ENCODE results near the gene GRAMD2A. TPM values are rescaled to one million over a fixed set of nuclear protein-coding genes. Genes with fewer than 3 reads are reported as not detected.

GRAMD2A gene
- total and polyA plus RNA-seq, 10 of the 15 experiments (the other 5 are each of a cell fraction or from before 2014, with no cell fraction given) = 0.02 to 0.35 TPM; not detected in 8

DNA sequence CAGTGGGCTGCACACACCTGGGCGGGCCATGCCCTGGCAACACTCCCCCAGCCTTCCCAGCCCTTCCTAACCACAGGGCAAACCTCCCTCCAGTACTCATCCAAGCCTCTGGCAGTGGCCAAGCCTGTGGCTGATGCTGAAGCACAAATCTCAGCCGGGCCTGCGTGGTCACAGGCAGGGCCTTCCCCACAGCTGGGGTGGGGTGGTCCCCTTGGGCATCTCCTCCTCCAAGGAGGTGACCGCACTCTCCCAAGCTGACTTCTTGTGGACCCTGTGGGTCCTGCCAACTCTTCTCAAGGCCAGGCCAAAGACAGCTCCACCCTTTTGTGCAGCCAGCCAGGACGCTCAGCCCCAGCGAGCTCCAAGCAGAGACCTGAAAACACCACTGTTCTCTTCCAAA is 21.4 kb downstream of the GRAMD2A start:
- no peak overlapping the region for H3K4me2 ChIP-seq (ENCODE audit: control insufficient read depth, insufficient read depth)
- ChIA-PET CTCF (interaction anchor here (1.2 to 1.7 kb wide), 2 partner anchors 10 to 136 kb away, joined by 3 read pairs; no protein-coding TSS in a partner anchor), RAD21 (ENCODE audit: unreplicated experiment) (no interaction called here), POLR2A (no interaction called here), SMC1A (ENCODE audit: uncharacterized antibody, unreplicated experiment) (interaction anchor here (0.6 kb wide), 1 partner anchor 37 kb away, joined by 3 read pairs; no protein-coding TSS in a partner anchor)
- no peak overlapping the region for H3K27ac ChIP-seq (ENCODE audit: control insufficient read depth, insufficient read depth)
- FAIRE-seq (no peak), ATAC-seq (no peak), DNase-seq (ENCODE audit: low read depth, low spot score) (no peak)
- WGBS (ENCODE audit: insufficient coverage, insufficient replicate concordance, low lambda C conversion rate, missing lambda C conversion rate) = 59% methylated on average over 6 of the region's 6 CpGs
- intact Hi-C loops (cut with micrococcal nuclease; ENCODE audit: unreplicated experiment) = no loop called here
- no peak overlapping the region for H2AFZ ChIP-seq (ENCODE audit: control insufficient read depth, low read depth, low read length)
- no peaks in the 10 kb centered on the region for H3K27me3 ChIP-seq (replicated peaks in 1 of 2; ENCODE audit: control insufficient read depth in 2 of 2, insufficient read depth in 2 of 2, low read length in 1 of 2)
- no peaks in the 10 kb centered on the region for H3K79me2 ChIP-seq (ENCODE audit: control insufficient read depth, insufficient read depth, low read length)
- H3K9ac ChIP-seq (ENCODE audit: control insufficient read depth, insufficient read depth, low read length) = no peak overlapping the region
- H3K4me1 ChIP-seq (ENCODE audit: control insufficient read depth, insufficient read depth, low read length) = no peaks in the 10 kb centered on the region; the same call in 1 of the 2 replicates
- H3K36me3 ChIP-seq (ENCODE audit: control insufficient read depth in 2 of 2, insufficient read depth in 2 of 2, low read length in 1 of 2) = no peaks in the 10 kb centered on the region
- no peak overlapping the region for H3K4me3 ChIP-seq
- H4K20me1 ChIP-seq (ENCODE audit: control insufficient read depth, insufficient read depth) = no peaks in the 10 kb centered on the region
- no peaks in the 10 kb centered on the region for H3K9me3 ChIP-seq (replicated peaks; ENCODE audit: control insufficient read depth, insufficient read depth, low read length)
- TF ChIP-seq, protein P1, sequence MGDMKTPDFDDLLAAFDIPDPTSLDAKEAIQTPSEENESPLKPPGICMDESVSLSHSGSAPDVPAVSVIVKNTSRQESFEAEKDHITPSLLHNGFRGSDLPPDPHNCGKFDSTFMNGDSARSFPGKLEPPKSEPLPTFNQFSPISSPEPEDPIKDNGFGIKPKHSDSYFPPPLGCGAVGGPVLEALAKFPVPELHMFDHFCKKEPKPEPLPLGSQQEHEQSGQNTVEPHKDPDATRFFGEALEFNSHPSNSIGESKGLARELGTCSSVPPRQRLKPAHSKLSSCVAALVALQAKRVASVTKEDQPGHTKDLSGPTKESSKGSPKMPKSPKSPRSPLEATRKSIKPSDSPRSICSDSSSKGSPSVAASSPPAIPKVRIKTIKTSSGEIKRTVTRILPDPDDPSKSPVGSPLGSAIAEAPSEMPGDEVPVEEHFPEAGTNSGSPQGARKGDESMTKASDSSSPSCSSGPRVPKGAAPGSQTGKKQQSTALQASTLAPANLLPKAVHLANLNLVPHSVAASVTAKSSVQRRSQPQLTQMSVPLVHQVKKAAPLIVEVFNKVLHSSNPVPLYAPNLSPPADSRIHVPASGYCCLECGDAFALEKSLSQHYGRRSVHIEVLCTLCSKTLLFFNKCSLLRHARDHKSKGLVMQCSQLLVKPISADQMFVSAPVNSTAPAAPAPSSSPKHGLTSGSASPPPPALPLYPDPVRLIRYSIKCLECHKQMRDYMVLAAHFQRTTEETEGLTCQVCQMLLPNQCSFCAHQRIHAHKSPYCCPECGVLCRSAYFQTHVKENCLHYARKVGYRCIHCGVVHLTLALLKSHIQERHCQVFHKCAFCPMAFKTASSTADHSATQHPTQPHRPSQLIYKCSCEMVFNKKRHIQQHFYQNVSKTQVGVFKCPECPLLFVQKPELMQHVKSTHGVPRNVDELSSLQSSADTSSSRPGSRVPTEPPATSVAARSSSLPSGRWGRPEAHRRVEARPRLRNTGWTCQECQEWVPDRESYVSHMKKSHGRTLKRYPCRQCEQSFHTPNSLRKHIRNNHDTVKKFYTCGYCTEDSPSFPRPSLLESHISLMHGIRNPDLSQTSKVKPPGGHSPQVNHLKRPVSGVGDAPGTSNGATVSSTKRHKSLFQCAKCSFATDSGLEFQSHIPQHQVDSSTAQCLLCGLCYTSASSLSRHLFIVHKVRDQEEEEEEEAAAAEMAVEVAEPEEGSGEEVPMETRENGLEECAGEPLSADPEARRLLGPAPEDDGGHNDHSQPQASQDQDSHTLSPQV (IDR thresholded peaks at IDR 0.05) = no peak
- TF ChIP-seq, protein P2, sequence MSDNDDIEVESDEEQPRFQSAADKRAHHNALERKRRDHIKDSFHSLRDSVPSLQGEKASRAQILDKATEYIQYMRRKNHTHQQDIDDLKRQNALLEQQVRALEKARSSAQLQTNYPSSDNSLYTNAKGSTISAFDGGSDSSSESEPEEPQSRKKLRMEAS (IDR thresholded peaks at IDR 0.05; ENCODE audit: low read depth, low read length) = no peak
- TF ChIP-seq MYC (IDR thresholded peaks at IDR 0.05; ENCODE audit: insufficient read depth, insufficient read length, insufficient replicate concordance, low read length, severe bottlenecking) (no peak), BCL11A (IDR thresholded peaks at IDR 0.05; ENCODE audit: low read depth, low read length) (no peak), BACH1 (IDR thresholded peaks at IDR 0.05; ENCODE audit: borderline replicate concordance) (no peak), MTA3 (IDR thresholded peaks at IDR 0.05; ENCODE audit: borderline replicate concordance, low read length) (no peak), JUNB (IDR thresholded peaks at IDR 0.05) (no peak), TCF12 (IDR thresholded peaks at IDR 0.05; ENCODE audit: low read depth, low read length) (no peak), ZNF274 (IDR thresholded peaks at IDR 0.05; ENCODE audit: insufficient read depth, insufficient read length) (no peak), BRCA1 (IDR thresholded peaks at IDR 0.05; ENCODE audit: low read depth, low read length) (no peak), STAT3 (IDR thresholded peaks at IDR 0.05; ENCODE audit: low read depth, low read length) (no peak), LARP7 (IDR thresholded peaks at IDR 0.05) (no peak), IRF5 (IDR thresholded peaks at IDR 0.05; ENCODE audit: borderline replicate concordance) (no peak), MEF2A (IDR thresholded peaks at IDR 0.05; ENCODE audit: insufficient read depth, low read depth, low read length) (no peak), TARDBP (IDR thresholded peaks at IDR 0.05; ENCODE audit: borderline replicate concordance) (no peak)
- TF ChIP-seq, protein P3, sequence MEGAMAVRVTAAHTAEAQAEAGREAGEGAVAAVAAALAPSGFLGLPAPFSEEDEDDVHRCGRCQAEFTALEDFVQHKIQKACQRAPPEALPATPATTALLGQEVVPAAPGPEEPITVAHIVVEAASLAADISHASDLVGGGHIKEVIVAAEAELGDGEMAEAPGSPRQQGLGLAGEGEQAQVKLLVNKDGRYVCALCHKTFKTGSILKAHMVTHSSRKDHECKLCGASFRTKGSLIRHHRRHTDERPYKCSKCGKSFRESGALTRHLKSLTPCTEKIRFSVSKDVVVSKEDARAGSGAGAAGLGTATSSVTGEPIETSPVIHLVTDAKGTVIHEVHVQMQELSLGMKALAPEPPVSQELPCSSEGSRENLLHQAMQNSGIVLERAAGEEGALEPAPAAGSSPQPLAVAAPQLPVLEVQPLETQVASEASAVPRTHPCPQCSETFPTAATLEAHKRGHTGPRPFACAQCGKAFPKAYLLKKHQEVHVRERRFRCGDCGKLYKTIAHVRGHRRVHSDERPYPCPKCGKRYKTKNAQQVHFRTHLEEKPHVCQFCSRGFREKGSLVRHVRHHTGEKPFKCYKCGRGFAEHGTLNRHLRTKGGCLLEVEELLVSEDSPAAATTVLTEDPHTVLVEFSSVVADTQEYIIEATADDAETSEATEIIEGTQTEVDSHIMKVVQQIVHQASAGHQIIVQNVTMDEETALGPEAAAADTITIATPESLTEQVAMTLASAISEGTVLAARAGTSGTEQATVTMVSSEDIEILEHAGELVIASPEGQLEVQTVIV (IDR thresholded peaks at IDR 0.05; ENCODE audit: borderline replicate concordance, partially characterized antibody) = no peak
- BruUV-seq (replicated peaks) = no TSS peak
- in situ Hi-C loops (cut with MboI) = no loop called here
